Hematopoietic multipotent progenitor cell treated with erythropoietin and hydrocortisone succinate and interleukin-3 and kit ligand, for 8 days (in vitro differentiated cells): ENCODE data around the gene CDR2.
"Not testable (repeated sequence)": the region's sequence is repeated elsewhere in the genome, so short reads cannot be mapped to it uniquely, and the experiment has no call there.

Experiments used
- DNase-seq: peaks from one replicate; pipeline ENCODE4 v3.0.0-alpha.2; 2015

Gene CDR2

DNA sequence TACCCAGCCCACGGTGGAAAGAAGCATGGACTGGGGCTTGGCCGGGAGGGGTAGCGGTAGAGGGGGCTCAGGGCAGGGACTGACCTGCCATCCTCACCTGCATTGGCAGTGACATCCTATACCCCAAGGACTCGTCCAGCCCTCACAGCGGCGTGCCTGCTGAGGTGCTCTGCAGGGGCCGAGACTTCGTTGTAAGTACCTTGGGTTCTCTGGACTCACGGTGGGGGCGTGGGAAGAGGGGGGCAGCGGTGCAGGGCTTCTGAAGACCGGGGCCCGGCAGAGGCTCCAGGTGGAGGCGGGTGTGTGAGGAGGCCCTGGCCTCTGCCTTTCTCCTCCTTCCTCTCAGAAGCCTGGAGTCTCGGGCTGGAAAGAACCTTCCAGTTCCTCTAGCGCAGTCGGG, 51.7 kb downstream of the CDR2 start:
- DNase-seq: no peak

DNA sequence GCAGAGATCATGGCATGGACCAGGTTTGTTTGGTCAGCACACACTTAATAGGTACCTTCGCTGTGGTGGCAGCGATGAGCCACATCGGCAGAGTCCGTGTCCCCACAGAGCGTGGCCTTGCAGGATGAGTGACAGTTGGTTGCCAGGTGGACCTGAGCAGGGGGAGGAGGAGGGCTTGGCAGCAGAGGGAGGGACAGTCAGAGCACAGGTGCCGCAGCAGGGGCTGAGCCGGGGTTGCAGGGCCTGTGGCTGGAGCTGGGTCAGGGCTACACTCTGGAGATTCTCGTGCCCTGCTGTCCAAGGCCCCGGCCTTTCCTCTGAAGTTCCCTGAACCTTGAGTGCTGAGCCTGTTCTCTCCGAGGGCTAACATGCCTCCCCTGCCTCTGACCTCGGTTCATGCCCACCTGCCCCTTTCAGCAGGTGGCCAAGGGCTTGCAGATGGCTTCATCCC, 52.4 kb downstream of the CDR2 start:
- no peak for DNase-seq

DNA sequence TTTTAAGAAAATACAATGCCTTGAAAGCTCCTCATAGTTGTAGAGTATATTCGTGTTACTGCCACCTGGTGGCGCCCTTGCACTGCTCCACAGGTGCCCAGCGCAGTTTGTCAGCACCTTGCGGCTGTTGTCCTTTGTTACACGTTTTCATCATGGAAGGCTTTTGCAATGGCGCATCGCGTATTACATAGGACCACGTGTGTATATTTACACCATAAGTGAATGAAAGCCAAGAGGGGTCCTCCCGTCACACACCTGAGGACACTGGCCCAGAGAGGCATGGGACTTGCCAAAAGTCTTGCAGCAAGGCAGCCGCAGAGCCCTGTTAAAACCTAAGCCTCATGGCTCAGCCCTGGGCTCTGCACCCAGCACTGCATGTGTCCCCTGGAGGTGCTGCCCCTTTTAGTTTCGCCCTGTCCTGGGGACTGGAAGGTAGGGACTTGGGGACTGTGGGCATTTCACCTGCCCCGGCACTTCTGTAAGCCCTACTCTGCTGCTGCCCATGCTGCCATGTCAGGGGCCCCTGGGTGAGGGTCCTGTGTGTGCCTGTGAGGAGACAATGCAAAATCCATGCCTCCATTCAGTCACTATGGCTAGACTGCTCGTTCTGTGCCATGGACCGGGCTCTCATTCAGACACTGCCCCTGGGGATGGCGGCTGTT, 52.9 kb downstream of the CDR2 start:
- peak; percentile 63 for DNase-seq

DNA sequence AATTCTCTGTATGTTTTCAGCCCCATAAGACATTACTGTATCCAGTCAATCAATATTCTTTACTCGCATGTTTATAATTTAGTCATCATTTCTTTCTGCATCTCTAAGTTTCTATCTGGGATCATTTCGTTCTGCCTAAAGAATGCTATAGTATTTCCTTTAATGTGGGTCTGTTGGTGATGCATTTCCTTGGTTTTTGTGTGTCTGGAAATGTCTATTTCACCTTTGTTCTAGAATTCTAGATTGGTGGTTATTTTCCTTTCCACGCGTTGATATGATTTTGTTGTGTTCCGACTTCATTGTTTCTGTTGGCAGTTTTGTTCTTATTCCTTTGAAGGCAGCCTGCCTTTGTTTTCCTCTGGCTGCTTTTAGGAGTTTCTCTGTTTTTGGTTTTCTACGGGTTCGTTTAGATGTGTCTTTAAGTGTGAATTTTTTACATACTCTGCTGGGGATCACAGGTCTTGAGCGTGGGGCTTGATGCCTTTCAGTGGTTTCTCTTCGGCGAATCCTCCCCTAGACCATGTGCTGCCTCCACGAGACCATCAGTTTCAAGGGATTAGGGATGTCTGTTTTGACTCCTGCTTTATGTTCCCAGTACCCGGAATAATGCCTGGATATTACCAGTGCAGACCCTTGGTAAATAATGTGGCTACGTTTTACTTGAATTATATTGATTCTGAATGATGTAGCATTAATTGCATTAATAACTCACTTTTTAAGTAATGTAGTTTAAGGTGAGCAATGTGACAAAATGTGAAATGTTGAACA, 53.7 kb downstream of the CDR2 start:
- DNase-seq: no peak

DNA sequence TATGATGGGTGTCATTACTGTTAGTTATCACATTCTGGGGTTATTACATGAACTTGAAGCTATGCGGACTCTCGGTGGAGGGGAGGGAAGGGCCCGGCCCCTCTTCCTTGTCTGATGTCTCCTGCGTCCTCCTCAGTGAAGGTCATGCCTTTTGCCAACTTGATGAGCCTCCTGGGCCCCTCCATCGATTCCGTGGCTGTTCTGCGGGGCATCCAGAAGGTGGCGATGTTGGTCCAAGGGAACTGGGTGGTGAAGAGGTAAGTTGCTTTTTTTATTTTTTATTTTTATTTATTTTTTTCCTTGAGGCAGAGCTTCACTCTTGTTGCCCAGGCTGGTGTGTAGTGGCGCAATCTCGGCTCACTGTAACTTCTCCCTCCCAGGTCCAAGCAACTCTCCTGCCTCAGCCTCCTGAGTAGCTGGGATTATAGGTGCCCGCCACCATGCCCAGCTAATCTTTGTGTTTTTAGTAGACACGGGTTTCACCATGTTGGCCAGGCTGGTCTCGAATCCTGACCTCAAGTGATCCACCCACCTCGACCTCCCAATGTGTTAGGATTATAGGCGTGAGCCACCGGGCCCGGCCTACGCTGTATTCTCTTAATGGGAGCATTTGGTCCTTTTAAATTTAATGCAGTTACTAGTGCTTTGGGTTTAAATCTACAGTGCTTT, 55.6 kb downstream of the CDR2 start:
- DNase-seq: peak; percentile 59

DNA sequence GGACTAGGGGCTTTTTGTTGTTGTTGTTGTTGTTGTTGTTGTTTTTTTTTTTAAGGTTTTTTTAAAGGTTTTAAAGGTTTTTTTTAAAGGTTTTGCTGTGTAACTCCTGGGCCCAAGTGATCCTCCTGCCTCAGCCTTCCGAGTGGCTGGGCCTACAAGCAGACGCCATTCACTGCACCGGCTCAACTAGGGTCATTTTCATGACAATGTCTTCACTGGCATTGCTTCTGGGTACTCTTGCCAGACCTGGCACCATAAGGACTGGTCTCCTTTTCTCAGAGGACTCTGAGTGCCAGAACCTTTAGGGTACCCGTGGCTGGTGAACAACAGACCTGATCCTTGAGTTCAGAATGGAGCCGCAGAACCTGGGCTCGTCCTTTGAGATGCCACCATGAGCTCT, 56.8 kb downstream of the CDR2 start:
- no peak for DNase-seq

DNA sequence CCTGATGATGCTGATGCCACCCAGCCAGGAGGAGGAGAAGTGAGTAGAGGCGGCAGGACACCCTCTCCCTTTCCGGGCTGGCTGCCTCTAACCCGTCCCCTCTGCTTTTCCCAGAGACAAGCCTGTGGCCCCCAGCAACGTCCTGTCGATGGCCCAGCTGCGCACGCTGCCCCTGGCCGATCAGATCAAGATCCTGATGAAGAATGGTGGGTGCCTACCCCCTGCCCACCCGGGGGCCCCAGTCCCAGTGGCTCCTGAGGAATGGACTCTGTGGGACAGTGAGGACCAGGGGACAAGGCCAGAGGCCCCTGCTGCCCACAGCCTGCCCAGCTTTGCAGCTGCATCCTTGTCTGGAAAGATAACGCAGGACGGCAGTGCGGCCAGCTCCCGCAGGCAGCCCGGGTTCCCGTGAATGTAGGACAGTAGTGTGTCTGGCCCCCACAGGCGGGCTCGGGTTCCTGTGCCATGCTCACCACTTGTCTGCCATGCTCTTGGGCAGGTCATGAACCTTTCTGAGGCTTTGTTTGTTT, 57.4 kb downstream of the CDR2 start:
- DNase-seq: no peak

DNA sequence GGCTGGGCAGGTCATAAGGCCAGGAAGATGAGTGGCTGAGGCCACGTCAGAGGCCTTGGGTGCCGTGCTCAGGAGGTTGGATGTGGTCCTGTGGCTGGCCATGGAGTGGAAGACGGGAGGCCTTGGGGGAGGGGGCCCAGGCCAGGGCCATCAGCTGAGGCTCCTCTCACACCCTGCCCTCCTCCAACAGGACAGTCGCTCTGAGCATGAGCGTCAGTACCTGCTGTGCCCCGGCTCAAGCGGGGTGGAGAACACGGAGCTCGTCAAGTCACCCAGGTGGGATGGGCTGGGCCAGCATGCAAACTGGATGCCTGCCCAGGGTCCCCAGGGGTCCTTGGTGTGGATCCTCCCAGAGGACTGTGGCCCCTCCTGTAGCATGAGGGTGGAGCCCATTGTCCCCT, 58.0 kb downstream of the CDR2 start:
- no peak for DNase-seq

DNA sequence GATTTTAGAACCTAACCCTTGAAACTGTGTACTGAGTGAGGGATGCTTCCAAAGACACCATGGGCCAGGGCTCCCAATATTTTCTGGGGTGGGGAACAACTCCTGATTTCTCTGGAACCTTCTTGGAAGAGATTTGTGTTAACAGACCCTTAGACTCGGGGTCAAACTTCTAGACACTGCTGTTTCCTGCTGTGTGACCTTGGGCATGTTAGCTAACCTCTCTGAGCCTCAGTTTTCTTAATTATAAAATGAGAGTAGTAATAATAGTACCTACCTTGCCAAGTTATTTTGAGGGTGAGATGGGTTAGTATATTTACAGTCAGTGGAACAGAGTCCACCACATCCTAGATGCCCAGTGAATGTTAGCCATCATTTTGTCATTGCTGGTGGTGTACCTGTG, 58.4 kb downstream of the CDR2 start:
- no peak for DNase-seq

DNA sequence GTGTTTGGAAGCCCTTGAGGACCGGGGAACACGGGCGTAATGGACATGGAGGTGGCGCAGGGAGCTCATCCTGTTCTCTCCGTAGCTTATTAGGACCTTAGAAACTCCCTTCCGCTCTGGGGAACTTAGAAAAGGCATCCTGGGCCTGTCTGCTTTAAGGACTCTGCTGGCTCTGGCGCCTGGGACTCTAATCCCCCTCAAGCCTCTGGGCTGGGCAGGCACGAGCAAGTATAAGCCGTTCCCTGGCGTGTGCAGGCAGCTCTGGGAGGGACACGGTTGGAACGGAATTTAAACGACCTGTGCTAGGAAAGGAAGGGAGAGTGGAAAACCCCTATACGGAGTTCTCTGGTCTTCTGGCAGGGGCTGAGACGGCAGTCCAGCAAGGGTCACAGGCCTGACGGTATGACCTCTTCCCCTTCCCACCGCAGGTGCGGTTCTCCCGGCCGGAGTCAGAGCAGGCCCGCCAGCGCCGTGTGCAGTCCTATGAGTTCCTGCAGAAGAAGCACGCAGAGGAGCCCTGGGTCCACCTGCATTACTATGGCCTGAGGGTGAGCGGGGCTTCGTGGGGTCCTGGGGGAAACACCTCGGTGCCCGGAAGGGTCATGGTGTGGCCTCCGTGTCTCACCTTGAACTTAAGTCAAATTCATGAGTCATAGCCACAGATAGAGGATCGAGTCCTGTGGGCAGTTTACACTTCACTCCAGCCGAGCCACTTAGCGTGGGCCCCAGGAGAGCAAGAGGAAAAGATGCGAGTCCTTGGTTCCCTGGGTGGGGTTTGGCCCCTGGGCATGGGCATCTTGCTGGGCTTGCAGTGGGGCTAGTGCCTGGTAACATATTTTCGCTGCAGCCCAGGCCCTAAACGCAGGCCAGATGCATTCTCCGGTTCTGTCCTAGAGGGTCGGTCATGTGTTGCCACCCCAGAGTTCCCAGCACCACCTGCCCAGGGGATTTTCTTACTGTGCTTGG, 59.5 kb downstream of the CDR2 start:
- no peak for DNase-seq

DNA sequence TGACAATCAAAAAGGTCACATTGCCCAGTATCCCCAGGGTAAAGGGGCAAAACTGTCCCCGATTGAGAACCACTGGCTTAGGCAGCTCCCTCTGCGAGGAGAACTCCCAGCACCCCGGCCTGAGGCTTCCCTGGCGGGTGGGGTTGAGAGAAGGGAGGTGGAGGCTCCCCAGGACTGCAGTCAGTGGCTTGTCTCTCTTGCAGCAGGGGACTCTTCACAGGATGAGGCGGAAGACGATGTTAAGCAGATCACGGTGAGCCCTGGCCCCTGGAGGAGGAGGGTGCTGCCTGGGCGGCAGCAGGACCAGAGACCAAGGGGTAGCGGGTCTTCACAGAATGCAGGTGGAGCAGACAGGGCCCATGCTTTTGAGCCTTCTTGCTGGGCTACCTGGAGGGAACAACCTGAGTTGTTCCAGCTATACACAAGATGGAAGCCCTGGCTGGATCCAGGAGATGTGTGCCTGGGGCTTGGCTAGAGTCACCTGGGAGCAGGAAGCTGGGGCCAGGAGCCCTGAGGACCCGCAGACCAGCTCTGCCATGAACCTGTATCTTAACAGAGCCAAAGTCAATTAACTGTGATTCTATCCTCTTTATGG, 60.4 kb downstream of the CDR2 start:
- no peak for DNase-seq

DNA sequence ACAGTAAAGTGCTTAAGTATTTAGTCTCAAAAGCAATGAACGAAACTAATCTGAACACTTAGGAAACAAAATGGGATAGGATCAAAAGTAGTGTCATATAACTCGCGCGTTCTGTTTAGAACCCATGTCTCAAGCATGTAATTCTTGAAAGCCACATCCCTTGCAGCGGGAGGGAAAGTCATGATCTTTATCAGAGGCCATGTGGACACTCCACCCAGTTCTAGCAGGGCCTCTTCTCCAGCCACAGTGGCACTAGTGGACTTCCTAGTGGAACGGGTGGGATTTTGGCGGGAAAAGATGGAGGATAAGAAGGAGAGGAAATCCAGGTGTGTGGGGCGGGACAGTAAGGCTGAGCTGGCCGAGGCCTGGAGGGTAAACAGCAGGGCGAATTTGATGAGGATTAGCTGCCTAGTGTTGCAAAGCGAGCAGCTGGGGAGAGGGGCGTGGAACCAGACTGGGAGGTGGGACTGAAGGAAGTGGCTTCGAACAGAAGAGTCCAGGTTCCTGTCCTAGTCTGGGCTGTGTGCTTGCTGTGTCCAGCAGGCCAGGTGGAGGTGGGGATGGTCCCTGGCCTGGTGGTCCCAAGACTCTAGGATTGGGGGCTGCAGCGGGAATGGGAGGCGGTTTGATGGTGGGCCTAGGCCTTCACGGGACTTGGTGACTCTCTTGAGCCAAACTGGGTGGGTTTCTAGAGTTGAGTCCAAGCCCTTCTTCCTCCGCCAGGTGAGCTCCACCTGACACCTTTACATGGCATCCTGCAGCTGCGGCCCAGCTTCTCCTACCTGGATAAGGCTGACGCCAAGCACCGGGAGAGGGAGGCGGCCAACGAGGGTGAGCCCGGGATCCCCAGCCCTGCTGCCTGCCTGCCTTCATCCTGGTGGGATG, 61.3 kb downstream of the CDR2 start:
- DNase-seq: peak; percentile 18

DNA sequence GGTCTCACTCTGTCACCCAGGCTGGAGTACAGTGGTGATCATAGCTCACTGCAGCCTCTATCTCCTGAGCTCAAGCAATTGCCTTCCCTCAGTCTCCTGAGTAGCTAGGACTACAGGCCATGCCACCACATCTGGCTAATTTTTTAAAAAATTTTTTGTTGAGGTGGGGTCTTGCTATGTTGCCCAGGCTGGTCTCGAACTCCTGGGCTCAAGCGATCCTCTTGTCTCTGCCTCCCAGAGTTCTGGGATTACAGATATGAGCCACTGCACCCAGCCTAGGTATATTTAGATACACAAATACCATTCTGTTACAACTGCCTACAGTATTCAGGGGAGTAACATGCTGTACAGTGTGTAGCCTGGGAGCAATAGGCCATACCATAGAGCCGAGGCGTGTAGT, 62.9 kb downstream of the CDR2 start:
- no peak for DNase-seq

DNA sequence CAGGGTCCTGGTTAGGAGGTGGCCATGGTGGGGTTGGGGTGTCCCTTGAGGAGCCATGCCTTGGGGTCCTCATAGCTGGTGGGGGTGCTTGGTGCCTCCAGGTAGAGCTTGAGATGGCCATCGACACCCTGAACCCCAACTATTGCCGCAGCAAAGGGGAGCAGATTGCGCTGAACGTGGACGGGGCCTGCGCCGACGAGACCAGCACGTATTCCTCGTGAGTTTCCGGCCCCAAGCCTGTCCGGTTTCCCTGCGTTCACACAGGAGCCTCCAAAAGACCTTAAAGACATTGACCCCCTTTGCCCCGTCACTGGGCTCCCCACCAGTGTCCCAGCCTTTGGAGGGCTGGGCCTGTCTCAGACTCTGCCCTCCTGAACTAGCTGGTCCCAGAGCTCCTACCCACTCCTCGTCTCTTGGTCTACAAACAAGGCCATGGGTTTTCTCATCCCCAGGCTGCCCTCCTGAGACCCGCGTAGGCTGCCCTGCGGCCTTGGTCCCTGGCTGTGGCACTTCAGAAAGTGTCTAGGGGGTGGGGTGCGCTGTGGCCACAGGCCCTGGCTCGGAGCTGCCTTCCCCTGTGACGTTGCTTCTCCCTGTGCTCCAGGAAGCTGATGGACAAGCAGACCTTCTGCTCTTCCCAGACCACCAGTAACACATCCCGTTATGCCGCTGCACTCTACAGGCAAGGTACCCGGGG, 65.4 kb downstream of the CDR2 start:
- DNase-seq: no peak

DNA sequence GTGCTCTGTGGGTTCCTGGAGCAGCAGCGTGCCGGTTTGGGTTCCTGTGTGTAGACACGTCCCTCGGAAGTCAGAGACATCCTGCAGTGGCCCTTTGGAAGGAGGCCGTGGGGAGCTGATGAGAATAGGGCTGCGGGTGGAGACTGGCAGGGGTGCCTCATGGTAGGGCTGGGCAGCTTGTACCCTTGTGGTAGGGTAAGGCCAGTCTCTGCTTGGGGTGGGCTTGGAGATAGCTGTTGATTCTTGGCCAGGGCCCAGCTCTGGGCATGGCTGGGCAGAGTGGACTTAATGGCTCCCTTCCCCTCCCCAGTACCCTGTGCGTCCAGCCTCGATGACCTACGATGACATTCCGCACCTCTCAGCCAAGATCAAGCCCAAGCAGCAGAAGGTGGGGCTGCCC, 66.6 kb downstream of the CDR2 start:
- DNase-seq: no peak

DNA sequence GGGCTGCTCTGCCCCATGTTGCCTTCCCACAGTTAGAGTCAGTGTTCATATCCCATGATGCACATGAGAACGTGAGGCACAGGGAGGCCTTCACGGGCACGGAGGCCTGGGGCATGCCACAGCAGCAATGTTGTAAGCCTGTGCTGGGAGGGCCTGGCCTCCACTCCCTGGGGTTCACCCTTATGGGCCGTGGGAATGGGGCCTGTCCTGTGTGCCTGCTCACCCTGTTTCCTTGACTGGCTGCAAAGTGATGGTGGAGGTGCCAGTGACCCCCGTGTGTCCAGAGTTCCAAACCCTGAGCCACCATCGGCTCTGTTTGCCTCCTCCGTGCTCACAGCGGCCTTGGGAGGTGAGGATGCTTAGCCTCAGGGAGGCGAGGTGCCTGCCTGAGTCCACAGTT, 67.6 kb downstream of the CDR2 start:
- no peak for DNase-seq

DNA sequence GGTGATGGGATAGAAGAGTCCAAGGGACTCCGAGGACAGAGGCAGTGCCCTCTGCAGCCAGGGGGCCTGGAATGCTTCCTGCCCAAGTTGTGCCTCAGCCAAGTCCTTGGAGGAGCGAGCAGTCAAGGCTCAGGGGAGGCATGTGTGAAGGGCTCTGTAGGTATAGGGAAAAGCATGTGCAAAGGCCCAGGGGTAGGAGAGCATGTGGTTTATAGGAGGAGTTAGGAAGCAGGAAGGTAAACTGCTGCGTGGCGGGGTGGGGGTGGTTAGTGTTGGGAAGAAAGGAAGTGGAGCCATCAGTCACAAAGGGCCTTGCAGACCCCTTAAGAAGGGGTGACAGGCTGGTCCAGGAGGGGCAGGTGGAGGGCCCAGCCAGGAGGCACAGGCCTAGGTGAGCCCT, 70.0 kb downstream of the CDR2 start:
- DNase-seq: no peak

DNA sequence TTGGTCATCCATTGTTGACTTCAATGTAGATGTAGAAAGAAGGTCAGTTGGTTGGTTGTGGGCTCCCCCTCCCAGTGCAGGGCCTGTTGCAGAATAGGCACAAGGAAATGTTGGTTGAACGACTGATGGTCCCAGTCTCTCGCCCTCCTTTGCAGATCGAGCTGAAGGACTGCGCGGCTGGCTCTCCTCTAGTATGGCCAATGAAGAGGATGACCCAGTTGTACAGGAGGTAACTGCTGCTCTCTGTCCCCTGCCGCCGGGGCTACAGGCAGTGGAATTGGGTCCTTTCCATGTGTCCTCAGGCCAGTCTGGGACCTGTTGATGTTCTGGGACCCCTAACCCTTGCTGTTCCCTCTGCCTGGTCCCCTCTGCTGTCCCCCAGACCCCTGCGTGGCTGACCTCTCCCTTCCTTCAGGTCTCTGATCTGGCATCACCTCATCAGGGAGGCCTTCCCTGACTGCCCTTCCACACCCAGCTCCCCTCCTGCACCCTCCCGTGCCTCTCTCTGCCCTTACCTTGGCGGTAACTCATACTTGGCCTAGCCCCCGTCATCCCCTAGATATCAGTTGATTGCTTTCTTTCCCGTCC, 71.5 kb downstream of the CDR2 start:
- no peak for DNase-seq

DNA sequence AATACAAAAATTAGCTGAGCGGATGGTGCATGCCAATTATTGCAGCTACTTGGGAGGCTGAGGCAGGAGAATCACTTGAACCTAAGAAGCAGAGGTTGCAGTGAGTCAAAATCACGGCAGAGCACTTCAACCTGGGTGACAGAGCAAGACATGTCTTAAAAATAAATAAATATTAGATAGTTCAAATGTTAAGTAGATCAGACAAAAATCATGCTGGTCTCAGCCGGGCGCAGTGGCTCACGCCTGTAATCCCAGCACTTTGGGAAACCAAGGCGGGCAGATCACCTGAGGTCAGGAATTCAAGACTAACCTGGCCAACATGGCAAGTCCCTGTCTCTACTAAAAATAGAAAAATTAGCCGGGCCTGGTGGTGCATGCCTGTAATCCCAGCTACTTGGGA, 73.0 kb downstream of the CDR2 start:
- DNase-seq: not testable (repeated sequence)

DNA sequence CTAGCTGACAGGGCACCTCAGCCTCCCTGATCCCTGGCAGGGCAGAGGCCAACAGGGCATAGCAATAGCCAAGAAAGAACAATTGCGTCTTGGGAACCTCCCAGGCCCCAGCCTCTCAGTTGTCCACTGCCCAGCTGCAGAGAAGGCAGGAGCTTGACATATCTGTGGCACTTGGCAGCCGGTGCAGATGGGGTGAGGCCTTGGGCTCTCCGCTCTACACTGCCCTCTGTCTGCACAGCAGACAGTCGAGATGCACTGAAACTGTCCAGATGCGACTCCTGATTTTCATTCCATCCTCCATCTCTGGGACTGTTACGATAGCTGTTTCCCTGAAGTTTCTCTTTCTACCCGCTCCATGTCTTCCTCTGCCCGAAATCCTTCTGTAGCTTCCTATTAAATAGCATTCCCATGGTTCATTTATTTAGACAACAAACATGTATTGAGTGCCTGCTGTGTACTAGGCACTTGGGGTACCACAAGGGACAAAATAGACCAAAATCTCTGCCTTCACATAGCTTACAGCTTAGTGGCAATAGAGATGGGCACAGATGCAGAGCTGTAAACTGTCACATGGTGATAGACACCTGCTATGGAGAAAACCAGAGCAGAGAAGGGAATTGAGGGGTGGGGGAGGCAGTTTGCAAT, 73.9 kb downstream of the CDR2 start:
- DNase-seq: peak; percentile 79
